Activated T-helper 9 cell treated with anti-CD3 and anti-CD28 coated beads, Interleukin-2, amount 50 U/mL, for 16 hours (primary cell): Measurements from ENCODE around the gene LLGL1.

Experiments
- DNase-seq: peaks from one replicate; pipeline ENCODE4 v3.0.0-alpha.2; 2020; ENCODE audit warnings: low read depth

Gene LLGL1

DNA sequence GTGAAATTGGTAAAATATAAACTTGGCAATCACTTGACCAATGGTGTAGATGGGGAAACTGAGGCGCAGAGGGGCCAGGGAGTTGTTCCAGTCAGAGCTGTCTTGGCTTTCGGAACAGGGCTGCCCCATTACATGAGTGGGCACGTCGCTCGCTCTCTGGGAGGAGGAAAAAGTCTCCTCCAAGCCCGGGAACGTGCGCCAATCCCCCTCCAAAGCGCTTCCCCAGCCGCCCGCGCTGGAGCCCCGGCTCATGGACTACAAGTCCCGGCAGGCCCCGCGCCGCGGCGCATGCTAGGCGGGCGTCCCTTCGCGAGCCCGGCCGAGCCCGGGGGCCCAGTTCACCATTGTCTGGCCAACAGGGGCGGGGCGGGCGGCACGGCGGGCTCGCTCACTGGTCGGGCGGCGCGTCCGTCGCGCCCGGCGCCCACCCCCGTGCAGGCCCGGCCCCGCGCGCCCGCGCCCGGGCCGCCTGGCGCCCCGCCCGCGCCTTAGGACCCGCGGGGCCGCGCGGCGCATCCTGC, at the start of gene LLGL1:
Gene LLGL1, plus strand, starts transcription at position 515 of the 521 bp plus-strand sequence. CDS start 48 bp downstream, outside the sequence.
- DNase-seq: peak; percentile 95

- no peak for DNase-seq
These were observed 49.3 kb upstream of the LLGL1 start for GRCh38 chr17:18176176-18176575.

- no peak for DNase-seq
These were observed 48.3 kb upstream of the LLGL1 start for GRCh38 chr17:18177133-18177532.

DNA sequence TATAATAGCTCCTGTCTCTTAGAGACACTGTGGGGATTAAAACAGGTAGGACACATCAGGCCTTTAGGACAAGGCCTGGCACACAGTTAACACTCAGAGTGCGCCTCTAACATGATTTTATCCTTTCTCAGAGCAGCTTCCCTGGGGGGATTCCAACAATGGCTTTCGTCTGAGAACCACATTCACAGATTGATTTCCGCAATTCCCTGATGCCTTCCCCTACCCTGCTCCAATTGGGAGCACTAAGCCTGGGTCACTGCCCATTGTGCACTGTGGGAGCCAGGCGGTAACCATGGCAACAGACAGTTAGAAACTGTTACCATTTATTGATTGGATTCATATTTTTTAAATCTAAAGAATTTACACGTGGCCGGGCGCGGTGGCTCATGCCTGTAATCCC, 47.7 kb upstream of the LLGL1 start:
- no peak for DNase-seq

- DNase-seq: no peak
These were observed 46.2 kb upstream of the LLGL1 start for GRCh38 chr17:18179196-18179595.

GRCh38 chr17:18179804-18180203, 45.6 kb upstream of the LLGL1 start:
- no peak for DNase-seq

GRCh38 chr17:18181358-18181757, 44.1 kb upstream of the LLGL1 start:
- DNase-seq: peak; percentile 14

DNA sequence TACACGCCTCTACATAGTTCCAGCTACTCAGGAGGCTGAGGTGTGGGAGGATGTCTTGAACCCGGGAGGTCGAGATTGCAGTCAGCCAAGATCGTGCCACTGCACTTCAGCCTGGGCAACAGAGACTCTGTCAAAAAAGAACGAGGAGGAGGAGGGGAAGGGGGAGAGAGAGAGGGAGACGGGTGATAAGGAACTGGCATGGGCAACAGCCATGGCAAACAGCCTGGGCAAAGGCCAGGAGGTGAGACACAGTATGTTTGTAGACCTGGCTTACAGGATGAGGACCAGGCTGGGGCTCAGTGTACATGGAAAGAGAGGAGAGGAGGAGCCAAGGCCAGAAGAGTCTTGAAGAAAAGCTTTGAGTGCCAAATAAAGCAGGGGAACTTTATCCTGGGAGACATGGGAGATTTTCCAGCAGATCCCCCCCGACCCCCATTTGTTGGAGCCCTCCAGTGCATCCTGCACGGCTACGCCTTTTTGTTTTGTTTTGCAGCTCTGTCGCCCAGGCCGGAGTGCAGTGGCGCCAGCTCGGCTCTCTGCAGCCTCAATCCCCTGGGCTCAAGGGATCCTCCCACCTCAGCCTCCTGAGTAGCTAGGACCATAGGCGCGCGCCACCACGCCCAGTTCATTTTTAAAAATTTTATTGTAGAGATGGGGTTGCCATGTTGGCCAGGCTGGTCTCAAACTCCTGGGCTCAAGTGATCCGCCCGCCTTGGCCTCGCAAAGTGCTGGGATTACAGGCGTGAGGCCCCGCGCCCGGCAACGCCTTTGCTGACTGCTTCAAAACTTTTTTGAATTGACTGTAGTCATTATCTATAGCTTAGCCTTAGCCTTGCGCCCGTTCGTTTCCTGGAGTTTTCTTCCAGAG, 43.1 kb upstream of the LLGL1 start:
- DNase-seq: no peak

DNA sequence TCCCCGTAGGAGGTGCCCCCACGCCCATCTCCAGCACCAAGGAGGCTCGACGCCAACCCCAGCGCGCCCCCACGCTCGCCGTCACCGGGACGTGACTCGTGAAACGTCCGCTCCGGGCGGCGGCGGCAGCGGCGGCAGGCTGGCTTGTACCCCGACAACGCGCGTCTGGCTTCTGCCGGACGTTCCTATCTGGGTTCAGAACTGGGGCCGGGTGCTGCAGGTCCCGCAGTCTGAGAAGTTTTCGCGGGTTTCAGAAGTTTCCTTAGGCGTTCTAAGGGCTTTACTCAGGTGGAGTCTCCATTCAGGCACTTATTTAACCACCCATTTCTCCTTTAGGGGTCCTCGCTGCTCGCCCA, 42.5 kb upstream of the LLGL1 start:
- DNase-seq: peak; percentile 75

- peak; percentile 93 for DNase-seq
These were observed 41.9 kb upstream of the LLGL1 start, which contains the start of gene ALKBH5 for GRCh38 chr17:18183334-18184142. TSS of gene ALKBH5 (plus strand) at chr17:18183828. CDS start at chr17:18184244, 416 bp downstream.

DNA sequence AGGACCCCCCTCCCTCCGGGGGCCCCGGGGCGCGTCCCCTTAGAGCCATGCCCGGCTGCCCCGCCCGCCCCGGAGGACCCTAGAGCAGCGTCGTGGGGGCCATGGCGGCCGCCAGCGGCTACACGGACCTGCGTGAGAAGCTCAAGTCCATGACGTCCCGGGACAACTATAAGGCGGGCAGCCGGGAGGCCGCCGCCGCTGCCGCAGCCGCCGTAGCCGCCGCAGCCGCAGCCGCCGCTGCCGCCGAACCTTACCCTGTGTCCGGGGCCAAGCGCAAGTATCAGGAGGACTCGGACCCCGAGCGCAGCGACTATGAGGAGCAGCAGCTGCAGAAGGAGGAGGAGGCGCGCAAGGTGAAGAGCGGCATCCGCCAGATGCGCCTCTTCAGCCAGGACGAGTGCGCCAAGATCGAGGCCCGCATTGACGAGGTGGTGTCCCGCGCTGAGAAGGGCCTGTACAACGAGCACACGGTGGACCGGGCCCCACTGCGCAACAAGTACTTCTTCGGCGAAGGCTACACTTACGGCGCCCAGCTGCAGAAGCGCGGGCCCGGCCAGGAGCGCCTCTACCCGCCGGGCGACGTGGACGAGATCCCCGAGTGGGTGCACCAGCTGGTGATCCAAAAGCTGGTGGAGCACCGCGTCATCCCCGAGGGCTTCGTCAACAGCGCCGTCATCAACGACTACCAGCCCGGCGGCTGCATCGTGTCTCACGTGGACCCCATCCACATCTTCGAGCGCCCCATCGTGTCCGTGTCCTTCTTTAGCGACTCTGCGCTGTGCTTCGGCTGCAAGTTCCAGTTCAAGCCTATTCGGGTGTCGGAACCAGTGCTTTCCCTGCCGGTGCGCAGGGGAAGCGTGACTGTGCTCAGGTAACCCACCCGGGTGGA, 41.0 kb upstream of the LLGL1 start:
- peak; percentile 61 for DNase-seq

DNA sequence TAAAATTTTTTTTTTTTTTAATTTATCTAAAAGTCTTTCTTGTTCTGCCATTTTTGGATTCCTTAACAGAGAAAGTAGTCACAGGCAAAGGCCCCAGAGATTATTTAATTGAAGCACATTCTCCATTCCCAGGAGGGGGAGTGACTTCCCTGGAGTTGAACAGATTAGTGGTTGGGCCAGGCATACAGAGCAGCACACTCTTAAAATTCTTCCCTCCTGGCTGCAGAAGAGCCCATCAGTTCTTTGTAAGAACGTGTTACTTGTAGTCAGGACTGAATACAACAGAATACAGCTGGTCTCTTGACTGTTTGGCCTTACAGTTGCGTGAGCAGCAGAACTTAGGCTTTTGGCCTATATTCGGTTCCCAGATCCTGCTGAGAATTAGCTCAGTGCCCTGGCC, 40.0 kb upstream of the LLGL1 start:
- DNase-seq: no peak

DNA sequence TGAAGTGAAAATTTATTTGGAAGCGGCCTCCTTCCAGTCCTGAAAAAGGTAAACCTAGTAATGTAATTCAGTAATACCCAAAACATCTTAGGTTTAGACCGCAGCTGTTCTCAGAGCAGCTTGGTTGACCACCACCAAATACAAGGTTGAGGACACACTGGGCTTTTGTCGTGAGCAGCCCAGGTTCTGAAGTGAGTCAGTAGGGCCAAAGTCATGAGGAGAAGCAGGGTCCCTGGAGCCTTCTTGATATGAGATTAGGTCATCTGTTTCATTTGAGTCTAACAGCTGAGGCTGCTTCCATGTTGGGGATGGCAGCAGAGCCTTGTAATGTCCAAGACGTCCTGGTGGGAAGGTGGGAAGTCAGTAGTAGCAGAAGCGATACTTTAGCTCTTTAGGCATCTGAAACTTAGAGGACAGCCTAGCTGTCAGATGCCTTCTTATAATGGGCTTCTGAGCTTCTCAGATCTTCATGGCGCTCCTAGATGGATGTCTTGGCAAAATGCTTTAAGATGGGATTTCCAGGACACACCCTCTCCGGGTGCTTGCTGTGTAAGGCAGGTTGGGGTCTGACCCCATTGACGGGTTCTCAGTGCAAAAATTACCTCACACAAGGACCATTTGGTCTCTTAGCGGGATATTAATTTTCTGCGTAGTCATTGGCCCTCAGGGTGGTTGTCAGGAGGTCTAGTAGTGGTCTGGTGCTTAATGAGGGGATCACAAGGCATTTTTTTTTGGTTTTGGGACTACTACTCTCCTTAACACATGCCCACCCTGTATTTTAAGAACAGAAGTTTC, 39.4 kb upstream of the LLGL1 start:
- no peak for DNase-seq

DNA sequence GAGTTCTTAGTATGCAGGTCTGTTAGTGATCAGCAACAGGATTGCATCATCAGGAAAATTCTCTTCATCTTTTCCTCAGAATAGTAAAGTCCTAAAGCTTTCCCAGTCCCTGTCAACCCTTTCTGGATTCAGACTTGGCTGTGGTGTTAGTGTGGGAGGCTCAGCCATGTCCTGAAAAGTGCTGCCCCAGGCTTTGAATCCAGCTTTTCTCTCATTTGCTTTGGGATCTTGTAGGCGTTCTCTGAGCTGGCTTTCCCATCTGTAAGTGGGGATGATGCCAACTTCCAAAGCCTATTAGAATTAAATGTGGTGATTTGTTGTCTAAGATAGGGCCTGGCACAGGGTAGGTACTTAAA, 38.8 kb upstream of the LLGL1 start:
- no peak for DNase-seq

DNA sequence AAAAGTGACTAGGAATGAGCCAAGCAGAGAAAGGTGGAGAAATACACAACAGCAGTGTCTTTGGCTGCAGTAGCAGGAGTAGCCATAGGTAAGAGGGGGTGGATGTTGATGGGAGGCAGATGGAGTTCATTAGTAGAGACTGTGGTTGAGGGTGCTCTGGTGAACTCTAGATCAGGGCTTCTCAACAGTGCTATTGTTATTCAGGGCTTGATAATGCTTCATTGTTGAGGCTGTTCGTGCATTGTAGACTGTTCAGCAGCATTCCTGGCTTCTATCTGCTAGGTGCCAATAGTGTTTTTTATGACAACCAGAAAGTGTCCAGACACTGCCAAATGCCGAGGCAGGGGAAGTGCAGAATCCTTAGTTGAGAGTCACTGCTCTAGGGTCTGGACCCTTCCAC, 38.2 kb upstream of the LLGL1 start:
- no peak for DNase-seq

DNA sequence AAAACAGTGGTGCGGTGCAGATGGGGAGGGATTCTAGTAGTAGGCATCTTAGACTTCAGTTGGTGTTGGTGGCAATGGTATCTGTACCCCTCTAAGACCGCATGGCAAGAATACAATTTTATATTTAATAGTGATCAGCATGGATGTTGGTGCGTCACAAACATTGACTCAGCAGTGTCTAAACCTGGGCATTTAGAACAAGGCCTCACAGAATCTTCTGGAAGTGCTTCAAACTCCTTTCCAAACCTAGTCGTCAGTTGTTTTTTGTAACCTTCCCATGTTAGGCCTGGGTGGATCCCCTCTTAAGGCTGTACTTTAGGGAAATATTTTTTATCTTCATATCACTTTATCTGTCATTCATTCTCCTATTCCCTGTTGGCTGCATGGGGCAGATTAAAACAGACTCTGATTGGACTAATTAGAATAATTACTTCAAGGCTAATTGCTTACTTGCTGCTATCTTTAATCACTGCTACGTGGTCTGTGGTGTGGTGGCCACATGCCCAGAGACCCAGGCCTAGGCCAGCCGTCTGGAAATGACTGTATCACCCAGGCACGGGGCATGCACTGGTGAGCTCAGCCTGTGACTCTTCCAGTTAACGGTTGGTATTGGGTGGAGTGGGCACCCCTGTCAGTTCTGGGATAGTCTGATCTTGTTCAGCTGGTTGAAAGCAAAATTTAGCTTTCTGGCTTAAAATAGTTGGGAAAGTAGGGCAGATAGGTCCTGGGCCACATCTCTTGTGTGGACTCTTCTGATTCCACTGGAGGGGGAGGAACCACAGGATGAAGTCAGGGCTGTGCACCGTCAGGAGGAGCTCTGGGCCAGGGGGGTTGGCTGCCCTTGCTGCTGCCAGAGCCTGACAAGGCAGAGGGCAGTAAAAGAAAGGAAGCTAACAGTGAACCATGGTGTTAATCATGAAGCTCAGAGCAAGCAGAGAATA, 37.3 kb upstream of the LLGL1 start:
- DNase-seq: no peak

DNA sequence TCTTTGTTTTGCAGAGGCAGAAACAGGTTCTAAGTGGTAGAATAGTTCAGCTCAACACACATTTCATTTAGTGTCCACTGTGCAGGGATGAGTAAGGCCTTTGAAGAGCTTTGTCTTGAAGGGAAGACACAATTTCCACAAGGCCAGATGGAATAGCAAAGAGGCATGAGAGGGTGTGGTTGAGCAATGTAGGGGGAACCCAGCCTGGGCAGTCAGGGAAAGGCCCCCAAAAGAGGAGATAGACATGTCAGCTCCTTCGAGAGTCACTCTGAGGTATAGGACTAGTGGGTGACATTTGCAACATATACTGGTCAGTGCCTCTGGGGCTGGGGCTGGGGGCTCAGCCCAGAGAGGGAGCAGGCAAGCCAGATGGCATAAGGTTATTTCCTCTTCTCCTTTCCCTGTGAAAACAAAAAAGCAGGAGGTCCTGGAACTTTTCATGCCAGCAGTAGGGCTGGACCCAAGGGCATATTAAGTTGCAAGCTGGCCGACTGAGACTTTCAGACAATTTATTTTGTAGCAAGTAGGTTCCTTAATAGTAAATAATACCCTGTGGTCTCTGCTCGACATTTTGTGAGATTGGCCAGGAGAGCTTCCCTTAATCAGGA, 34.7 kb upstream of the LLGL1 start:
- DNase-seq: no peak

GRCh38 chr17:18191236-18191667, 34.2 kb upstream of the LLGL1 start:
- DNase-seq: no peak

- no peak for DNase-seq
These were observed 33.5 kb upstream of the LLGL1 start for GRCh38 chr17:18191967-18192366.
